Measurements from ENCODE around the gene TRPM5. TPM values are rescaled to one million over a fixed set of nuclear protein-coding genes. Genes with fewer than 3 reads are reported as not detected.

The TRPM5 gene
- total RNA-seq, 6 experiments from 2014 or later: not detected

DNA sequence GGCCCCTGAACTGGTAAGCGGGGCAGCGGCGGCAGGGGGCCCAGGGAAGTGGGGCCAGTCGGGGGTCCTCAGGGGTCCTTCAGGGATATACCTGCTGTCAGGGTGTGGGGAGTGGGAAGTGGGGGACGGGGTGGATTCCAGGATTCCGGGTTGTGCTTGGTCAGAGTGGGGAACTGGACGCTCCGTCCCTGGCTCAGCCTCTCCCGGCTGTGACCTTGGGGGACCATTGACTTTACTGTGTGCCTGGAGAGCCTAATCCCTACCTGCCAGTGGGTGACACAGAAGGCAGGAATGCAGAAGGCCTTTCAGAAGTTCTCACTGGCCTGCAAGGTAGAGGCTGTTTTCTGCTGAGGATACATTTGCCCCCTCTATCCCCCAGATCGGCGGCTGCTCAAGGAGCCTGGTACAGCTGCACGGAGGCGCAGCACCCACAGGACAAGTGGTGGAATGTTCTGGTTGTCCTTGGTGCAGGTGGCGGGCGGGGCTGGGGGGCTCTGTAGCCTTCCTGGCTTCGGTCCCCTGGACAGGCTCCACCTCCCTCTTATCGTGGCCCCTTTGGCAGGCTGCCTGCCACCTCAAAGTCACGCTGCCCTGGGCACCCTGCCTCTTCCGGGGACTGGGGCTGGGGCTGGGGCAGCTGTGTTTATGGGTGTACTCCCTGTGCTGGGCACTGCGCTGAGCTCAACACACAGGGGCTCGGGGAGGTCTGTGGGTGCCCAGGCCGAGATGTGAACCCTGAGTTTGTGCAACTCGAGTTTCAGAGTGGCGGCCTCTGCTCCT lies 18.9 kb upstream of the TRPM5 start:
- no peaks in the 10 kb centered on the region for H3K9me3 Mint-ChIP-seq
- no peak overlapping the region for H3K4me3 Mint-ChIP-seq
- TF ChIP-seq CTCF (IDR thresholded peaks at IDR 0.05): no peak
- no peaks in the 10 kb centered on the region for H3K36me3 Mint-ChIP-seq (ENCODE audit: low read depth)
- peaks cover 41% of the 10 kb centered on the region for H3K27me3 Mint-ChIP-seq (ENCODE audit: insufficient read depth)
- no peaks in the 10 kb centered on the region for H3K4me1 Mint-ChIP-seq (ENCODE audit: low read depth)
- H3K27ac Mint-ChIP-seq: no peak overlapping the region
- DNase-seq: no peak

- Mint-ChIP-seq H3K9me3 (no peaks in the 10 kb centered on the region), H3K27ac (no peak overlapping the region), H3K4me1 (ENCODE audit: low read depth) (no peaks in the 10 kb centered on the region), H3K4me3 (no peak overlapping the region), H3K27me3 (ENCODE audit: insufficient read depth) (peaks cover 38% of the 10 kb centered on the region), H3K36me3 (ENCODE audit: low read depth) (no peaks in the 10 kb centered on the region)
- no peak for DNase-seq
- no peak for TF ChIP-seq CTCF (IDR thresholded peaks at IDR 0.05)
Measured at GRCh38 chr11:2462543-2462985, 18.2 kb upstream of the TRPM5 start.

DNA sequence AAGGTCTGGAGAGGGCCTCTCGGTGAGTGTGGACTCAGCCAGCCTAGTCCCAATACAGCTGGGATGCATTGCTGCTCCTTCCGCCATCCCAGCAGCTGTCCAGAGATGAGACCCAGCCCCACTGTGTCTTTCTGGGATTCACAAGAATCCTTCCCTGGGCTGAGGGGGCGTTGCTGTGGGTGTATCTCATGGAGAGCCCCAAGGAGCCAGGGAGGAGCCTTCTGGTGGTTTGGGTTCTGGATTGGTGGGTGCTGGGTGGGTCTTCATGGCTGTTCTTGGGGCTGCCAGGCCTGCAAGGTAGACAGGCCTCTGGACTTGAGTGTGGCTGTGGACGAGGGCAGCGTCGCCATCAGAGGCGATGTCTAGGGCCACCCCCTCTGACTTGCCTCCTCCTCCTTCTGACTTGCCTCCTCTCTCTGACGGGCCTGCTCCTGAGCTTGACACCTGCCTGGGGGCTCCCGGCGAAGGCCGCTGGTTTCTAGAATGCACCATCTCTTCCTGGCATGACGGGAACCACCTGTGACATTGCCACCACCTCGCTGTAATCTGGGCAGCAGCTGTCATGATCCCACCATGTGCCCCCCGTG lies 17.7 kb upstream of the TRPM5 start:
- Mint-ChIP-seq H3K27ac (no peak overlapping the region), H3K27me3 (ENCODE audit: insufficient read depth) (peaks cover 38% of the 10 kb centered on the region), H3K4me3 (no peak overlapping the region), H3K36me3 (ENCODE audit: low read depth) (no peaks in the 10 kb centered on the region), H3K9me3 (no peaks in the 10 kb centered on the region), H3K4me1 (ENCODE audit: low read depth) (no peaks in the 10 kb centered on the region)
- no peak for DNase-seq
- TF ChIP-seq CTCF (IDR thresholded peaks at IDR 0.05): no peak

- Mint-ChIP-seq H3K27me3 (ENCODE audit: insufficient read depth) (peaks cover 36% of the 10 kb centered on the region), H3K9me3 (no peaks in the 10 kb centered on the region), H3K27ac (no peak overlapping the region), H3K36me3 (ENCODE audit: low read depth) (no peaks in the 10 kb centered on the region), H3K4me3 (no peak overlapping the region), H3K4me1 (ENCODE audit: low read depth) (no peaks in the 10 kb centered on the region)
- no peak for DNase-seq
- no peak for TF ChIP-seq CTCF (IDR thresholded peaks at IDR 0.05)
Measured at GRCh38 chr11:2461253-2461955, 17.1 kb upstream of the TRPM5 start.

GRCh38 chr11:2460540-2461252 lies 16.4 kb upstream of the TRPM5 start:
- no peak overlapping the region for H3K4me3 Mint-ChIP-seq
- H3K27me3 Mint-ChIP-seq (ENCODE audit: insufficient read depth): peaks cover 31% of the 10 kb centered on the region
- no peaks in the 10 kb centered on the region for H3K36me3 Mint-ChIP-seq (ENCODE audit: low read depth)
- no peaks in the 10 kb centered on the region for H3K9me3 Mint-ChIP-seq
- H3K4me1 Mint-ChIP-seq (ENCODE audit: low read depth): no peaks in the 10 kb centered on the region
- H3K27ac Mint-ChIP-seq: no peak overlapping the region
- TF ChIP-seq CTCF (IDR thresholded peaks at IDR 0.05): no peak
- DNase-seq: no peak

Measured in HFFc6 (cell line).